ENCODE measurements around the gene ACOXL.

The ACOXL gene

DNA sequence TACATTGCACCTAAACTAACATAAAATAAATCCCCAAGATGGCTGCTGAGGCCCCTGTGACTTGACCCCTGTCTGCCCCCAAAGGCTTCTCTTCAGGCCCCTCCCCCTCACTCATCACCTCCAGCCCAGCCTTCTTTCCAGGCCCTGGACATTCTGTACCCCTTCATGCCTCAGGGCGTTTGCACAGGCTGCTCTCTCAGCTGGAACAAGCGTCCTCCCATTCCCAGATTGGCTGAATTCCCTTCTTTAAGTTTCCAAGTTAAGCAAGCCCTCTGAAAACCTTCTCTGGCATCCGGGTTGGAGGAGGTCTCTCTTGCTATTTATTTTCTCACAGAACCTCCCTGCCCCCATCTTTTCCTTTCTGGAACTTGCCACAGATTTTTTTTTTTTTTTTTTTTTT, 223.2 kb downstream of the ACOXL start:
- Histone ChIP-seq H3K36me3 (ENCODE audit: control insufficient read depth, low read length) (no peaks in the 10 kb centered on the region), H3K9me3 (ENCODE audit: control insufficient read depth, insufficient read depth, low read length) (no peaks in the 10 kb centered on the region), H3K4me1 (ENCODE audit: control insufficient read depth, low read length) (no peaks in the 10 kb centered on the region; the same call in 1 of the 2 replicates), H3K79me2 (ENCODE audit: control insufficient read depth, low read length) (no peaks in the 10 kb centered on the region), H3K27me3 (ENCODE audit: control insufficient read depth, low read length) (no peaks in the 10 kb centered on the region), H3K4me2 (ENCODE audit: low read length) (no peak overlapping the region), H3F3A (ENCODE audit: control insufficient read depth, insufficient read depth) (no peaks in the 10 kb centered on the region), H4K20me1 (ENCODE audit: control insufficient read depth, insufficient read depth, low read depth, low read length) (no peaks in the 10 kb centered on the region), H3K4me3 (ENCODE audit: low read length) (no peak overlapping the region), H3K27ac (ENCODE audit: low read depth, low read length) (no peak overlapping the region), H3K9me2 (replicated peaks; ENCODE audit: control insufficient read depth, low read length) (no peaks in the 10 kb centered on the region)
- no peak for TF ChIP-seq EZH2phosphoT487 (IDR thresholded peaks at IDR 0.05; ENCODE audit: borderline replicate concordance, low read length)

DNA sequence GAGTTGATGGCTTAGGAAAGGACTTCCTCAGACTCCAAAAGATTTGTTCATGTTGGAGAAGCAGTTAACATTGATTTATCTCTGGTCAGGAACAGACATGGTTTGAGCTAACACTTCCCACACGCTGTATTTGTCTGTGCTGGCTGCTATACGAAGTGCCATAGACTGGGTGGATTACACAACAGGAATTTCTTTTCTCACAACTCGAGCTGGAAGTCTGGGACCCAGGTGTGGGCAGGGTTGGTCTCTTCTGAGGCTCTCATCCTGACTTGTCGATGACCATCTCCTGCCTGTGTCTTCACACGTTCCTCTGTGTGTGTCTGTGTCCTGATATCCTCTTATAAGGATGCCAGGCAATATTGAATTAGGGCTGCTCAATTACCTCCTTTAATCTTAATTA, 224.9 kb downstream of the ACOXL start:
- Histone ChIP-seq H4K20me1 (ENCODE audit: control insufficient read depth, insufficient read depth, low read depth, low read length) (no peaks in the 10 kb centered on the region), H3K4me1 (ENCODE audit: control insufficient read depth, low read length) (no peaks in the 10 kb centered on the region; the same call in 1 of the 2 replicates), H3K4me3 (ENCODE audit: low read length) (no peak overlapping the region), H3K4me2 (ENCODE audit: low read length) (no peak overlapping the region), H3K79me2 (ENCODE audit: control insufficient read depth, low read length) (no peaks in the 10 kb centered on the region), H3F3A (ENCODE audit: control insufficient read depth, insufficient read depth) (no peaks in the 10 kb centered on the region), H3K27me3 (ENCODE audit: control insufficient read depth, low read length) (no peaks in the 10 kb centered on the region), H3K27ac (ENCODE audit: low read depth, low read length) (no peak overlapping the region), H3K9me3 (ENCODE audit: control insufficient read depth, insufficient read depth, low read length) (peaks cover 3% of the 10 kb centered on the region; the same call in 1 of the 2 replicates), H3K36me3 (ENCODE audit: control insufficient read depth, low read length) (no peaks in the 10 kb centered on the region), H3K9me2 (replicated peaks; ENCODE audit: control insufficient read depth, low read length) (no peaks in the 10 kb centered on the region)
- TF ChIP-seq EZH2phosphoT487 (IDR thresholded peaks at IDR 0.05; ENCODE audit: borderline replicate concordance, low read length) = no peak
- TF ChIP-seq, protein P1, sequence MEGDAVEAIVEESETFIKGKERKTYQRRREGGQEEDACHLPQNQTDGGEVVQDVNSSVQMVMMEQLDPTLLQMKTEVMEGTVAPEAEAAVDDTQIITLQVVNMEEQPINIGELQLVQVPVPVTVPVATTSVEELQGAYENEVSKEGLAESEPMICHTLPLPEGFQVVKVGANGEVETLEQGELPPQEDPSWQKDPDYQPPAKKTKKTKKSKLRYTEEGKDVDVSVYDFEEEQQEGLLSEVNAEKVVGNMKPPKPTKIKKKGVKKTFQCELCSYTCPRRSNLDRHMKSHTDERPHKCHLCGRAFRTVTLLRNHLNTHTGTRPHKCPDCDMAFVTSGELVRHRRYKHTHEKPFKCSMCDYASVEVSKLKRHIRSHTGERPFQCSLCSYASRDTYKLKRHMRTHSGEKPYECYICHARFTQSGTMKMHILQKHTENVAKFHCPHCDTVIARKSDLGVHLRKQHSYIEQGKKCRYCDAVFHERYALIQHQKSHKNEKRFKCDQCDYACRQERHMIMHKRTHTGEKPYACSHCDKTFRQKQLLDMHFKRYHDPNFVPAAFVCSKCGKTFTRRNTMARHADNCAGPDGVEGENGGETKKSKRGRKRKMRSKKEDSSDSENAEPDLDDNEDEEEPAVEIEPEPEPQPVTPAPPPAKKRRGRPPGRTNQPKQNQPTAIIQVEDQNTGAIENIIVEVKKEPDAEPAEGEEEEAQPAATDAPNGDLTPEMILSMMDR (IDR thresholded peaks at IDR 0.05; ENCODE audit: low read depth, low read length, poor library complexity, severe bottlenecking) = no peak

DNA sequence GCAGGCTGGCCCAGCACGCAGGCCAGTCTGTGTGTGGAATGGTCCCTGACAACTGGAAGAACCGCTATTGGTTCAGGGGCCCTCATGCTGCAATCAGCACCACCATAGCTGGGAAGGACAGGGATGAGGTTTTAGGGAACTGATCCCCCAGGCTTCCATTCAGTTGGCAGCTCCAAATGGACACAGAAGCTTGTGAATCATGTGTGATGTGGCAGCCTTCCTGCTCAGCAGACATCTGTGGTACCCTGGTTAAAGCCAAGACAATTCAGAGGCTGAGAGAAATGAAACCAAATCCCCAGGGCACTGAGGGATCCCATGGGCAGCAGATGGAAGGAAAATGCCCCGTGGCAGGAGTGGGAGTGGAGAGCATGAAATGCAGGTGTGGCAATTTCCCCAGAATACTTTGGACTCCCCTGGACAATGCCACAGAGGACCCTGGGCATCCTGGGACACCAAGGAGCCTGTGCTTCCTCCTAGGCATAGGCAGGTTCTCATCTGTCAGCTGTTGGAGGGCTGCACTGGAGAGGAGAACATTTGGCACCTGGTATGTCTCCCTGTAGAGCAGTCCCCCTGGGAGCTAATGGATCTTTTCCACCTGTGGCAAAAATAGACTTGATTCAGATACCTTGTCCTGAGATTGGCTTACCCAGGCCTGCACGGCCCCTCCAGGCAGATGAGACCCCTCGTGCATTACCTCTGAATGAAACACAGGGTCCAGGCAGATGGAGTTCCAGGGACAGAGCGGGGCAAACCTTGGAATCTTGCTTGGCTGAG, 226.2 kb downstream of the ACOXL start:
- Histone ChIP-seq H3K36me3 (ENCODE audit: control insufficient read depth, low read length) (no peaks in the 10 kb centered on the region), H3K4me3 (ENCODE audit: low read length) (no peak overlapping the region), H3K27me3 (ENCODE audit: control insufficient read depth, low read length) (no peaks in the 10 kb centered on the region), H3K9me3 (ENCODE audit: control insufficient read depth, insufficient read depth, low read length) (peaks cover 3% of the 10 kb centered on the region; the same call in 1 of the 2 replicates), H3K4me1 (ENCODE audit: control insufficient read depth, low read length) (no peaks in the 10 kb centered on the region; the same call in 1 of the 2 replicates), H3K79me2 (ENCODE audit: control insufficient read depth, low read length) (no peaks in the 10 kb centered on the region), H3F3A (ENCODE audit: control insufficient read depth, insufficient read depth) (no peaks in the 10 kb centered on the region), H3K27ac (ENCODE audit: low read depth, low read length) (no peak overlapping the region), H3K4me2 (ENCODE audit: low read length) (no peak overlapping the region), H4K20me1 (ENCODE audit: control insufficient read depth, insufficient read depth, low read depth, low read length) (no peaks in the 10 kb centered on the region), H3K9me2 (replicated peaks; ENCODE audit: control insufficient read depth, low read length) (no peaks in the 10 kb centered on the region)
- no peak for TF ChIP-seq EZH2phosphoT487 (IDR thresholded peaks at IDR 0.05; ENCODE audit: borderline replicate concordance, low read length)
- TF ChIP-seq, protein P1 (IDR thresholded peaks at IDR 0.05; ENCODE audit: low read depth, low read length, poor library complexity, severe bottlenecking) = no peak

DNA sequence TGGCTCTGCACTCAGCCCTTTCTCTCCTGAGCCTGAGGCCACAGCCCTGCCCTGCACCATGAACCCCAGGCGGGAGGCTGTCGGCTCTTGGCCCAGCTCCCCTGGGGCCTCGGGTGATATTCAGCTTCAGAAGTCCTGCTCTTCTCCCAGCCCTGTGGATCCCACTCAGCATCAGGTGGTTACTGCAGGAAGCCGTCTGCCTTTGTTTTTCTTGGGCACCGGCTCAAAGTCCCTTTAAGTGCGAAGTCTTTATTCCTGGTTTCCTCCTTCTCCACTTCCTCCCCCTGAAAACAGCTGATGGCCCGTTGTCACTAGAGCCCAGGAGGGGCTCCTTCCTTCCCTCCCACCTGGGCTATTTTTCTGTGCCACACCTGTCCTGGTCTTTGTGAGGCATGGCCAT, 226.8 kb downstream of the ACOXL start:
- no peak for TF ChIP-seq EZH2phosphoT487 (IDR thresholded peaks at IDR 0.05; ENCODE audit: borderline replicate concordance, low read length)
- TF ChIP-seq, protein P1 (IDR thresholded peaks at IDR 0.05; ENCODE audit: low read depth, low read length, poor library complexity, severe bottlenecking) = no peak
- Histone ChIP-seq H3K9me2 (replicated peaks; ENCODE audit: control insufficient read depth, low read length) (no peaks in the 10 kb centered on the region), H3K36me3 (ENCODE audit: control insufficient read depth, low read length) (no peaks in the 10 kb centered on the region), H3K27ac (ENCODE audit: low read depth, low read length) (no peak overlapping the region), H3F3A (ENCODE audit: control insufficient read depth, insufficient read depth) (no peaks in the 10 kb centered on the region), H3K27me3 (ENCODE audit: control insufficient read depth, low read length) (no peaks in the 10 kb centered on the region), H4K20me1 (ENCODE audit: control insufficient read depth, insufficient read depth, low read depth, low read length) (no peaks in the 10 kb centered on the region), H3K4me1 (ENCODE audit: control insufficient read depth, low read length) (no peaks in the 10 kb centered on the region; the same call in 1 of the 2 replicates), H3K4me3 (ENCODE audit: low read length) (no peak overlapping the region), H3K79me2 (ENCODE audit: control insufficient read depth, low read length) (no peaks in the 10 kb centered on the region), H3K9me3 (ENCODE audit: control insufficient read depth, insufficient read depth, low read length) (peaks cover 3% of the 10 kb centered on the region; the same call in 1 of the 2 replicates), H3K4me2 (ENCODE audit: low read length) (no peak overlapping the region)
